Measurements from ENCODE around the gene RCC1.

DNA sequence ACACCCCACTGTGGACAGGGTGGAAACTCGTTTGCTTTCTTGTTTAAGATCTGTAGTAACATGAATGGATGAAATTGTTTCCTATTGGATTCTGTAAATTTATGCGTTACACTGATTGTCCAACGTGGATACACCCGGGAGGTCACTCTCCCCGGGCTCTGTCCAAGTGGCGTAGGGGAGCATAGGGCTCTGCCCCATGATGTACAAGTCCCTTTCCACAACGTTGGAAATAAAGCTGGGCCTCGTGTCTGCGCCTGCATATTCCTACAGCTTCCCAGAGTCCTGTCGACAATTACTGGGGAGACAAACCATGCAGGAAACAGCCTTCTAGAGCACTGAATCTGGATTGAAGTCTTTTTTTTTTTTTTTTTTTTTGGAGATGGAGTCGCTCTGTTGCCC, 1.4 kb downstream of the RCC1 start:
- TF ChIP-seq, protein P1, sequence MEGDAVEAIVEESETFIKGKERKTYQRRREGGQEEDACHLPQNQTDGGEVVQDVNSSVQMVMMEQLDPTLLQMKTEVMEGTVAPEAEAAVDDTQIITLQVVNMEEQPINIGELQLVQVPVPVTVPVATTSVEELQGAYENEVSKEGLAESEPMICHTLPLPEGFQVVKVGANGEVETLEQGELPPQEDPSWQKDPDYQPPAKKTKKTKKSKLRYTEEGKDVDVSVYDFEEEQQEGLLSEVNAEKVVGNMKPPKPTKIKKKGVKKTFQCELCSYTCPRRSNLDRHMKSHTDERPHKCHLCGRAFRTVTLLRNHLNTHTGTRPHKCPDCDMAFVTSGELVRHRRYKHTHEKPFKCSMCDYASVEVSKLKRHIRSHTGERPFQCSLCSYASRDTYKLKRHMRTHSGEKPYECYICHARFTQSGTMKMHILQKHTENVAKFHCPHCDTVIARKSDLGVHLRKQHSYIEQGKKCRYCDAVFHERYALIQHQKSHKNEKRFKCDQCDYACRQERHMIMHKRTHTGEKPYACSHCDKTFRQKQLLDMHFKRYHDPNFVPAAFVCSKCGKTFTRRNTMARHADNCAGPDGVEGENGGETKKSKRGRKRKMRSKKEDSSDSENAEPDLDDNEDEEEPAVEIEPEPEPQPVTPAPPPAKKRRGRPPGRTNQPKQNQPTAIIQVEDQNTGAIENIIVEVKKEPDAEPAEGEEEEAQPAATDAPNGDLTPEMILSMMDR (IDR thresholded peaks at IDR 0.05), result no peak
- TF ChIP-seq POLR2A (IDR thresholded peaks at IDR 0.05), result no peak
